Measurements from ENCODE around the gene SMCO4.

DNA sequence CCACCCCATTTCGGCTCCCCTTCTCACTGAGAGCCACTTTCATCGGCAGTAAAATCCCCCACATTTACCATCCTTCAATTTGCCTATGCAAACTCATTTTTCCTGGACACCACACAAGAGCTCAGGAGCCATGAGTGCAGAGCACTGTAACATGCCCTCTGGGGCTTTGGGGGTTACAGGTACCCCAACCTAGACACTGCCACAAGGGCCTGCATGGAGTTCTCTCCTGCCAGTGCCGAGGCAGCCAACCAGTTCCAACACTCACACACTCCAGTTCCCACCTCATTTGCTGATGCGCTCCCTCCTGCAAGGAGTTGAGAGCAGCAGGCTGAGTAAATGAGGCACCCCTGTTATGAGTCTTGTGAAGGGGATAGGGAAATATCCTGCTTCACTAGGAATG, 76.1 kb downstream of the SMCO4 start:
- TF ChIP-seq, protein P1, sequence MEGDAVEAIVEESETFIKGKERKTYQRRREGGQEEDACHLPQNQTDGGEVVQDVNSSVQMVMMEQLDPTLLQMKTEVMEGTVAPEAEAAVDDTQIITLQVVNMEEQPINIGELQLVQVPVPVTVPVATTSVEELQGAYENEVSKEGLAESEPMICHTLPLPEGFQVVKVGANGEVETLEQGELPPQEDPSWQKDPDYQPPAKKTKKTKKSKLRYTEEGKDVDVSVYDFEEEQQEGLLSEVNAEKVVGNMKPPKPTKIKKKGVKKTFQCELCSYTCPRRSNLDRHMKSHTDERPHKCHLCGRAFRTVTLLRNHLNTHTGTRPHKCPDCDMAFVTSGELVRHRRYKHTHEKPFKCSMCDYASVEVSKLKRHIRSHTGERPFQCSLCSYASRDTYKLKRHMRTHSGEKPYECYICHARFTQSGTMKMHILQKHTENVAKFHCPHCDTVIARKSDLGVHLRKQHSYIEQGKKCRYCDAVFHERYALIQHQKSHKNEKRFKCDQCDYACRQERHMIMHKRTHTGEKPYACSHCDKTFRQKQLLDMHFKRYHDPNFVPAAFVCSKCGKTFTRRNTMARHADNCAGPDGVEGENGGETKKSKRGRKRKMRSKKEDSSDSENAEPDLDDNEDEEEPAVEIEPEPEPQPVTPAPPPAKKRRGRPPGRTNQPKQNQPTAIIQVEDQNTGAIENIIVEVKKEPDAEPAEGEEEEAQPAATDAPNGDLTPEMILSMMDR (conservative IDR thresholded peaks at IDR 0.05; ENCODE audit: low read length) = no peak
- TF ChIP-seq EZH2phosphoT487 (IDR thresholded peaks at IDR 0.05; ENCODE audit: borderline replicate concordance) = no peak

Data from Loucy (cell line).